NOMO-1 treated with dmso at 0.1 percent for 144 hours (cell line): Measurements from ENCODE around the gene DIS3L2.
"Not testable (repeated sequence)": the region's sequence is repeated elsewhere in the genome, so short reads cannot be mapped to it uniquely, and the experiment has no call there.

Experiments used
- DNase-seq: peaks from one replicate; lab custom pipeline; 2025; ENCODE audit not compliant: unreplicated experiment; lab: John Stamatoyannopoulos, UW

The DIS3L2 gene

GRCh38 chr2:232381204-232382031, 419.9 kb downstream of the DIS3L2 start:
- not testable (repeated sequence) for DNase-seq

- no peak for DNase-seq
Measured at GRCh38 chr2:232382331-232383225, 421.1 kb downstream of the DIS3L2 start.

DNA sequence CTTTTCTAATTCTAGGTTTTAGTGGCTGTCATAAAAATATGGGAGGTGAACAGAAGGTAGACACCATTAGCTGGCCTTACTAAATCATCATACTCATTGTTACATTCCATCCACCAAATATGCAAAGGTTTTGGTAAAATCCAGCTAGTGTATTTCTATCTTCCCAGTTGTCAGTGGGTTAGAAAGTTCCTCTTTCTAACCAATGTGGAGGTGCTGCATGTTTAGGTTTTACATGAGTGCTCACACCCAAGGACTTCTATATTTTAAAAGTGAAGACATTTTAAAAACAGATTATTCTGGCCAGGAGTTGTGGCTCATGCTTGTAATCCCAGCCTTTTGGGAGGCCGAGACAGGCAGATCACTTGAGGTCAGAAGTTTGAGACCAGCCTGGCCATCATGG, 423.0 kb downstream of the DIS3L2 start:
- no peak for DNase-seq

DNA sequence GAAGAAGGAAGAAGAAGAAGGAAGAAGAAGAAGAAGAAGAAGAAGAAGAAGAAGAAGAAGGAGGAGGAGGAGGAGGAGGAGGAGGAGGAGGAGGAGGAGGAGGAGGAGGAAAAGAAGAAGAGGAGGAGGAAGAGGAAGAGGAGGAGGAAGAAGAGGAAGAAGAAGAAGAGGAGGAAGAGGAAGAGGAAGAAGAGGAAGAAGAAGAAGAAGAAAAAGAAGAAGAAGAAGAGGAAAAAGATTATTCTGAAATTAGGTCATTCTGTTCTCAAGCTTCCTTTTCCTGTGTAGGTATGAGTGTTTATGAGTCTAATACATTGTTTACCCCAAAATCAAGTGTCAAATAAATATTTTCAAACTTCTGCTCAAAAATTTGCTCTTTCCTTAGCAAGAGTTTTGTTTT, 423.5 kb downstream of the DIS3L2 start:
- not testable (repeated sequence) for DNase-seq

GRCh38 chr2:232385660-232386489, 424.4 kb downstream of the DIS3L2 start:
- DNase-seq, result no peak

GRCh38 chr2:232386490-232386739, 424.9 kb downstream of the DIS3L2 start:
- DNase-seq, result no peak
